SK-N-SH (cell line): ENCODE results near the gene POLR1A. TPM values are rescaled to one million over a fixed set of nuclear protein-coding genes. Genes with fewer than 3 reads are reported as not detected.

Experiments used
- CTCF ChIA-PET: fragments of 300-600, 350-600 bp; formaldehyde crosslinking; extraction: SDS; loops from one replicate; lab custom pipeline; 2021; lab: Yijun Ruan, JAX
- POLR2A ChIA-PET: fragments of 350-600 bp; sonication (Branson Sonifier 250); formaldehyde crosslinking; extraction: SDS; loops from one replicate; lab custom pipeline; 2020; ENCODE audit warnings: antibody characterized with exemption, inconsistent platforms; lab: Yijun Ruan, JAX
- DNase-seq: peaks from one replicate; pipeline ENCODE4 v3.0.0; 2012
- H2AFZ ChIP-seq: fragments of 200-600 bp; sonication (generic); 2 replicates; pipeline ENCODE4 v1.8.1; 2016; ENCODE audit warnings: antibody characterized with exemption, mild to moderate bottlenecking, low read depth
- H3F3A ChIP-seq: fragments of 200-600 bp; sonication (generic); replicated peaks from 2 replicates; pipeline ENCODE3; 2016; ENCODE audit warnings: antibody characterized with exemption, mild to moderate bottlenecking; ENCODE audit not compliant: insufficient read depth
- H3K27ac ChIP-seq, 2 experiments: fragments of 200-500 bp in 1 of 2; fragments of 200-600 bp in 1 of 2; sonication (Bioruptor generic) in 1 of 2; sonication (generic), shearing (Covaris generic) in 1 of 2; 2 replicates each; pipeline versions ENCODE4 v1.5.1 to v1.6.1; 2014 to 2016; ENCODE audit warnings: low read depth in 2 of 2, inconsistent platforms in 1 of 2, low read length in 1 of 2, mild to moderate bottlenecking in 1 of 2, mixed read lengths in 1 of 2
- H3K27me3 ChIP-seq: fragments of 200-600 bp; sonication (generic), shearing (Covaris generic); 2 replicates; pipeline ENCODE4 v1.6.1; 2016; ENCODE audit warnings: mixed run types; ENCODE audit not compliant: insufficient read depth
- H3K36me3 ChIP-seq, 2 experiments: fragments of 200-500 bp in 1 of 2; fragments of 200-600 bp in 1 of 2; sonication (Bioruptor generic) in 1 of 2; sonication (generic) in 1 of 2; replicated peaks in 1 of 2; 2 replicates each; pipeline versions ENCODE3 to v1.5.1; 2014 to 2016; ENCODE audit warnings: low read length in 1 of 2, mild to moderate bottlenecking in 1 of 2; ENCODE audit not compliant: insufficient read depth in 2 of 2, control insufficient read depth in 1 of 2
- H3K4me1 ChIP-seq, 2 experiments: fragments of 200-500 bp in 1 of 2; fragments of 200-600 bp in 1 of 2; sonication (Bioruptor generic) in 1 of 2; sonication (generic), shearing (Covaris generic) in 1 of 2; 2 replicates each; pipeline versions ENCODE4 v1.5.1 to v1.6.1; 2014 to 2016; ENCODE audit warnings: low read depth in 1 of 2, low read length in 1 of 2, mixed run types in 1 of 2; ENCODE audit not compliant: insufficient read depth in 2 of 2, control insufficient read depth in 1 of 2
- H3K4me2 ChIP-seq: fragments of 200-600 bp; sonication (generic), shearing (Covaris generic); 2 replicates; pipeline ENCODE4 v1.6.1; 2017; ENCODE audit warnings: mixed run types
- H3K4me3 ChIP-seq, 2 experiments: fragments of 200-500 bp in 1 of 2; fragments of 200-600 bp in 1 of 2; sonication (Bioruptor generic) in 1 of 2; sonication (generic), shearing (Covaris generic) in 1 of 2; 2 replicates each; pipeline versions ENCODE4 v1.5.1 to v1.8.1; 2014 to 2016; ENCODE audit warnings: low read depth in 2 of 2, inconsistent platforms in 1 of 2, low read length in 1 of 2, mild to moderate bottlenecking in 1 of 2, mixed read lengths in 1 of 2, moderate library complexity in 1 of 2
- H3K79me2 ChIP-seq: fragments of 200-600 bp; sonication (generic); 2 replicates; pipeline ENCODE4 v1.8.1; 2017; ENCODE audit warnings: mild to moderate bottlenecking; ENCODE audit not compliant: insufficient read depth
- H3K9ac ChIP-seq: fragments of 200-600 bp; sonication (generic); 2 replicates; pipeline ENCODE4 v1.6.1; 2017; ENCODE audit warnings: mixed run types
- H3K9me2 ChIP-seq: fragments of 200-600 bp; sonication (generic); 2 replicates; pipeline ENCODE4 v1.6.1; 2017; ENCODE audit warnings: mixed run types
- H3K9me3 ChIP-seq: fragments of 200-600 bp; sonication (generic); 2 replicates; pipeline ENCODE4 v1.6.1; 2017; ENCODE audit warnings: mixed run types, mild to moderate bottlenecking, moderate library complexity
- H4K20me1 ChIP-seq: fragments of 200-600 bp; sonication (generic); 2 replicates; pipeline ENCODE4 v1.6.1; 2017; ENCODE audit warnings: mild to moderate bottlenecking, mixed run types; ENCODE audit not compliant: insufficient read depth
- ELF1 ChIP-seq: IDR thresholded peaks from 2 replicates; pipeline ENCODE4 v1.4.0; 2012
- EP300 ChIP-seq, 2 experiments: IDR thresholded peaks; 2 replicates each; pipeline versions ENCODE4 v1.4.0 to v1.6.1; 2012; ENCODE audit warnings: borderline replicate concordance in 1 of 2, low read depth in 1 of 2, low read length in 1 of 2
- FOSL2 ChIP-seq: IDR thresholded peaks from 2 replicates; pipeline ENCODE4 v1.4.0; 2012; ENCODE audit warnings: low read depth, mild to moderate bottlenecking, moderate library complexity, borderline replicate concordance
- FOXM1 ChIP-seq: IDR thresholded peaks from 2 replicates; pipeline ENCODE4 v1.4.0; 2012; ENCODE audit warnings: low read depth, mild to moderate bottlenecking
- GABPA ChIP-seq: IDR thresholded peaks from 2 replicates; pipeline ENCODE4 v1.4.0; 2012; ENCODE audit warnings: low read depth, mild to moderate bottlenecking
- JUND ChIP-seq: IDR thresholded peaks from 2 replicates; pipeline ENCODE4 v1.4.0; 2012
- MXI1 ChIP-seq: IDR thresholded peaks from 2 replicates; pipeline ENCODE4 v1.6.1; 2012; ENCODE audit warnings: mild to moderate bottlenecking, low read depth, low read length, improper control_type of control experiment
- NRF1 ChIP-seq: IDR thresholded peaks from 2 replicates; pipeline ENCODE4 v1.6.1; 2012; ENCODE audit warnings: low read depth, mild to moderate bottlenecking, low read length
- POLR2AphosphoS5 ChIP-seq: IDR thresholded peaks from 2 replicates; pipeline ENCODE4 v1.6.1; 2012; ENCODE audit warnings: low read depth, low read length
- RAD21 ChIP-seq: IDR thresholded peaks from 2 replicates; pipeline ENCODE4 v1.6.1; 2012; ENCODE audit warnings: mild to moderate bottlenecking, low read length
- RCOR1 ChIP-seq: fragments of 150-350 bp; IDR thresholded peaks from 2 replicates; pipeline ENCODE4 v1.6.1; 2017; ENCODE audit warnings: antibody characterized with exemption, low read length
- RXRA ChIP-seq: IDR thresholded peaks from 2 replicates; pipeline ENCODE4 v1.4.0; 2012; ENCODE audit warnings: low read depth, mild to moderate bottlenecking, borderline replicate concordance
- SMC3 ChIP-seq: IDR thresholded peaks from 2 replicates; pipeline ENCODE4 v1.6.1; 2012; ENCODE audit warnings: low read depth, low read length, improper control_type of control experiment
- TAF1 ChIP-seq: IDR thresholded peaks from 2 replicates; pipeline ENCODE4 v1.6.1; 2012; ENCODE audit warnings: low read depth, mild to moderate bottlenecking, low read length, moderate library complexity, borderline replicate concordance
- TCF12 ChIP-seq: IDR thresholded peaks from 2 replicates; pipeline ENCODE4 v1.4.0; 2012
- YY1 ChIP-seq: IDR thresholded peaks from 2 replicates; pipeline ENCODE4 v1.4.0; 2012; ENCODE audit warnings: low read depth, mild to moderate bottlenecking
- WGBS: methylation state at CpG from one replicate; pipeline ENCODE4 v1.1.6; 2017; ENCODE audit warnings: low lambda C conversion rate; 5-methylcytosine and 5-hydroxymethylcytosine counted together
- polyA plus RNA-seq, 3 experiments: library from polyadenylated mRNA; depleted of rRNA; stranded (reverse); fragments of >200 nt; gene quantifications; 2 replicates each; pipeline ENCODE4 v1.2.3, GENCODE V29; 2012
- TF ChIP-seq, protein P1 (sequence below): IDR thresholded peaks from 2 replicates; pipeline ENCODE4; 2012
- TF ChIP-seq, protein P2 (sequence below): IDR thresholded peaks from 2 replicates; pipeline ENCODE4 v1.4.0; 2012; ENCODE audit warnings: low read depth, borderline replicate concordance
- TF ChIP-seq, protein P3 (sequence below): IDR thresholded peaks from 2 replicates; pipeline ENCODE4 v1.4.0; 2012; ENCODE audit warnings: low read depth
- TF ChIP-seq, protein P4 (sequence below): fragments of 150-350 bp; IDR thresholded peaks from 2 replicates; pipeline ENCODE4 v1.6.1; 2016; ENCODE audit warnings: mild to moderate bottlenecking, low read depth, low read length

POLR1A gene
- polyA plus RNA-seq, 1 of the 3 experiments (the other 2 are of a cell fraction): 6.1 TPM

DNA sequence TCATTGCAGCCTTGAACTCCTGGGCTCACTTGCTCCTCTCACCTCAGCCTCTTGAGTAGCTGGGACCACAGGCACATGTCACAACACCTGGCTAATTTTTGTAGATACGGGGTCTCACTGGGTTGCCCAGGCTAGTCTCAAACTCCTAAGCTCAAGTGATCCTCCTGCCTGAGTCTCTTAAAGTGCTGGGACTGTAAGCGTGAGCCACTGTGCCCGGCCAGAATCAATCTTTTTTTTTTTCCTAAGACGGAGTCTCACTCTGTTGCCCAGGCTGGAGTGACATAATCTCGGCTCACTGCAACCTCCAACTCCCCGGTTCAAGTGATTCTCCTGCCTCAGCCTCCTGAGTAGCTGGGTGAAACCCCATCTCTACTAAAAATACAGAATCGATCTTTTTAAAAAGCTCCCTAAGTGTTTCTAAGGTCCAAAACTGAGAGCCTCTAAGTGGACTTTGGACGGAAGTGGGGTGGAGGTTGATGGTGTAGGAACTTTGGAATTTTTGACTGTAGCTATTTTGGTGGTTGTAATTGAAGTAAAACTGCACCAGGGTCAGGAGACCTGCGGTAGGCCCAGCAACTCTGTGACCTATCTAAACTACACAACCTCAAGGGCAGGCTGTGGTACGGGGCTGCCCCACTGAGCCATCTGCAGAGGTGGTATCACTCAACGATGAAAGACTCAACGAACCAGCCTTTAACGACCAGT lies 82.9 kb downstream of the POLR1A start:
- POLR2A ChIA-PET: no interaction called here
- Histone ChIP-seq H3K9ac (no peak overlapping the region), H3K9me3 (no peaks in the 10 kb centered on the region), H2AFZ (no peak overlapping the region), H3K27ac (no peak overlapping the region), H3K36me3 (peaks cover 4 to 26% of the 10 kb centered on the region in 2 experiments), H3K4me3 (no peak overlapping the region), H4K20me1 (no peaks in the 10 kb centered on the region), H3K9me2 (no peaks in the 10 kb centered on the region), H3F3A (no peaks in the 10 kb centered on the region), H3K79me2 (no peaks in the 10 kb centered on the region), H3K4me1 (no peaks in the 10 kb centered on the region; a peak in 1 of 4 replicates), H3K27me3 (no peaks in the 10 kb centered on the region), H3K4me2 (no peak overlapping the region)
- CTCF ChIA-PET: interaction anchor here (0.7 to 1.9 kb wide), 3 partner anchors 273 to 385 kb away, joined by 3 to 5 read pairs (median 3); no protein-coding TSS in a partner anchor
- TF ChIP-seq, protein P1, sequence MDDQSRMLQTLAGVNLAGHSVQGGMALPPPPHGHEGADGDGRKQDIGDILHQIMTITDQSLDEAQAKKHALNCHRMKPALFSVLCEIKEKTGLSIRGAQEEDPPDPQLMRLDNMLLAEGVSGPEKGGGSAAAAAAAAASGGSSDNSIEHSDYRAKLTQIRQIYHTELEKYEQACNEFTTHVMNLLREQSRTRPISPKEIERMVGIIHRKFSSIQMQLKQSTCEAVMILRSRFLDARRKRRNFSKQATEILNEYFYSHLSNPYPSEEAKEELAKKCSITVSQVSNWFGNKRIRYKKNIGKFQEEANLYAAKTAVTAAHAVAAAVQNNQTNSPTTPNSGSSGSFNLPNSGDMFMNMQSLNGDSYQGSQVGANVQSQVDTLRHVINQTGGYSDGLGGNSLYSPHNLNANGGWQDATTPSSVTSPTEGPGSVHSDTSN: no peak
- TF ChIP-seq, protein P2, sequence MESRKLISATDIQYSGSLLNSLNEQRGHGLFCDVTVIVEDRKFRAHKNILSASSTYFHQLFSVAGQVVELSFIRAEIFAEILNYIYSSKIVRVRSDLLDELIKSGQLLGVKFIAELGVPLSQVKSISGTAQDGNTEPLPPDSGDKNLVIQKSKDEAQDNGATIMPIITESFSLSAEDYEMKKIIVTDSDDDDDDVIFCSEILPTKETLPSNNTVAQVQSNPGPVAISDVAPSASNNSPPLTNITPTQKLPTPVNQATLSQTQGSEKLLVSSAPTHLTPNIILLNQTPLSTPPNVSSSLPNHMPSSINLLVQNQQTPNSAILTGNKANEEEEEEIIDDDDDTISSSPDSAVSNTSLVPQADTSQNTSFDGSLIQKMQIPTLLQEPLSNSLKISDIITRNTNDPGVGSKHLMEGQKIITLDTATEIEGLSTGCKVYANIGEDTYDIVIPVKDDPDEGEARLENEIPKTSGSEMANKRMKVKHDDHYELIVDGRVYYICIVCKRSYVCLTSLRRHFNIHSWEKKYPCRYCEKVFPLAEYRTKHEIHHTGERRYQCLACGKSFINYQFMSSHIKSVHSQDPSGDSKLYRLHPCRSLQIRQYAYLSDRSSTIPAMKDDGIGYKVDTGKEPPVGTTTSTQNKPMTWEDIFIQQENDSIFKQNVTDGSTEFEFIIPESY: no peak
- no peak for TF ChIP-seq TCF12
- TF ChIP-seq MXI1: no peak
- no peak for TF ChIP-seq GABPA
- no peak for TF ChIP-seq EP300 (IDR thresholded peaks at IDR 0.05; ENCODE audit: borderline replicate concordance in 1 of 2, low read depth in 1 of 2, low read length in 1 of 2)
- DNase-seq: no peak
- WGBS: 93% methylated on average over 12 of the region's 13 CpGs

DNA sequence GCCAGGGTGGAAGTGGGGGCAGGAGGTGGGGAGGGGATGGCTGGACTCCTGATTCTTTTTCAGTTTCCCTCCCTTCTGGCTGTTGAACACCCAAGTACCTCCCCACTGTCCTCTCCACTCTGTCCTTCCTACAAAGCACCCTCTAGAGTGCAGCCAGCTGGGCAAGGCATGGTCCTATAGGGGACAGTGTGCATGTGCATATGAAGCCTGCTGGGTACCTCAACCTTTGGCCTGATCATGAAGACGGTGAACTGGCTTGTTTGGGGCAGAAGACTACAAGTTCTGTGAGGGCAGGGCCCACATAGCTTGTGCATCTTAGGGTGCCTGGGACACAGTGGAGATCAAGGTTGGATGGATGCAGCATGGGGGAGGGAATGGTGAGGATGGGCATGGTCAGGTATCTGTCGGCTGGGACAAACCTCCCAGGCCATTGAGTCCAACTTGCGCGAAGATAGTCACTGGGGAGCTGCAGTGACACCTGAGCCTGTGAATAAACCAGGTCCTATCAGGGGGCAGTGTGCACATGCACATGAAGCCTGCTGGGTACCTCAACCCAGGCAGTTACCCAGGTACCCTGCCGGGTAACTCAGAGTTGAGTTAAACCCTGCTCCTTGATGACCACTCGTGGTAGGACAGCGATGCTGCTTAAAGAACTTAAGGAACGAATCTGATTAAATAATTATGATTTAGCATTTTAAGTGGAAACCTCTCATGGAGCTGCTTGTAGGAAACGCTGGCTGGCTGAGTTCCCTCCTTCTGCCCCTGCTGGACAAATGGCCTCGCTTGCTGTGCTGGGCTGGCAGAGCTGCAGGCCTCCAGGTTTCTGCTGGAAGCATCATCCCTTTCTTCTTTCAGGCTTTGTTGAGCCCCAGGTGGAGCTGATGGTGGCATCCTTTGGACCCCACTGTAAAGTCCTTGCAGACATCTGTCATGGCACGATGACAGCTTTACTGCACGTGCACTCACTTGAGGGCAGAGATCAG lies 84.0 kb downstream of the POLR1A start:
- Histone ChIP-seq H3K36me3 (peaks cover 4 to 16% of the 10 kb centered on the region in 2 experiments), H3K27ac (no peak overlapping the region), H3K79me2 (no peaks in the 10 kb centered on the region), H3K9me2 (no peaks in the 10 kb centered on the region), H3K4me3 (no peak overlapping the region), H3K9me3 (no peaks in the 10 kb centered on the region), H3K4me1 (no peaks in the 10 kb centered on the region; a peak in 1 of 4 replicates), H3K27me3 (no peaks in the 10 kb centered on the region), H3F3A (no peaks in the 10 kb centered on the region), H3K4me2 (no peak overlapping the region), H2AFZ (no peak overlapping the region), H4K20me1 (no peaks in the 10 kb centered on the region), H3K9ac (no peak overlapping the region)
- ChIA-PET CTCF (interaction anchor here (1.1 to 1.9 kb wide), 2 partner anchors 271 to 293 kb away, joined by 3 to 5 read pairs; no protein-coding TSS in a partner anchor), POLR2A (no interaction called here)
- no peak for DNase-seq
- WGBS: 91% methylated on average over 12 of the region's 12 CpGs
- TF ChIP-seq ELF1: no peak
- no peak for TF ChIP-seq FOXM1
- no peak for TF ChIP-seq RCOR1
- no peak for TF ChIP-seq JUND
- TF ChIP-seq, protein P3, sequence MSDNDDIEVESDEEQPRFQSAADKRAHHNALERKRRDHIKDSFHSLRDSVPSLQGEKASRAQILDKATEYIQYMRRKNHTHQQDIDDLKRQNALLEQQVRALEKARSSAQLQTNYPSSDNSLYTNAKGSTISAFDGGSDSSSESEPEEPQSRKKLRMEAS: no peak
- no peak for TF ChIP-seq MXI1
- TF ChIP-seq, protein P4, sequence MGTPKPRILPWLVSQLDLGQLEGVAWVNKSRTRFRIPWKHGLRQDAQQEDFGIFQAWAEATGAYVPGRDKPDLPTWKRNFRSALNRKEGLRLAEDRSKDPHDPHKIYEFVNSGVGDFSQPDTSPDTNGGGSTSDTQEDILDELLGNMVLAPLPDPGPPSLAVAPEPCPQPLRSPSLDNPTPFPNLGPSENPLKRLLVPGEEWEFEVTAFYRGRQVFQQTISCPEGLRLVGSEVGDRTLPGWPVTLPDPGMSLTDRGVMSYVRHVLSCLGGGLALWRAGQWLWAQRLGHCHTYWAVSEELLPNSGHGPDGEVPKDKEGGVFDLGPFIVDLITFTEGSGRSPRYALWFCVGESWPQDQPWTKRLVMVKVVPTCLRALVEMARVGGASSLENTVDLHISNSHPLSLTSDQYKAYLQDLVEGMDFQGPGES: no peak
- TF ChIP-seq SMC3: no peak
- TF ChIP-seq, protein P2: no peak
- no peak for TF ChIP-seq NRF1
- TF ChIP-seq FOSL2: no peak
- TF ChIP-seq RXRA: no peak
- TF ChIP-seq TAF1: no peak
- no peak for TF ChIP-seq POLR2AphosphoS5
- no peak for TF ChIP-seq YY1
- no peak for TF ChIP-seq RAD21
